SK-N-SH (cell line): ENCODE results near the gene KLC4. TPM values are rescaled to one million over a fixed set of nuclear protein-coding genes. Genes with fewer than 3 reads are reported as not detected.

ENCODE experiments used
- CTCF ChIA-PET: fragments of 300-600, 350-600 bp; formaldehyde crosslinking; extraction: SDS; loops from one replicate; lab custom pipeline; 2021; lab: Yijun Ruan, JAX
- POLR2A ChIA-PET: fragments of 350-600 bp; sonication (Branson Sonifier 250); formaldehyde crosslinking; extraction: SDS; loops from one replicate; lab custom pipeline; 2020; ENCODE audit warnings: antibody characterized with exemption, inconsistent platforms; lab: Yijun Ruan, JAX
- DNase-seq: peaks from one replicate; pipeline ENCODE4 v3.0.0; 2012
- H2AFZ ChIP-seq: fragments of 200-600 bp; sonication (generic); 2 replicates; pipeline ENCODE4 v1.8.1; 2016; ENCODE audit warnings: antibody characterized with exemption, mild to moderate bottlenecking, low read depth
- H3F3A ChIP-seq: fragments of 200-600 bp; sonication (generic); replicated peaks from 2 replicates; pipeline ENCODE3; 2016; ENCODE audit warnings: antibody characterized with exemption, mild to moderate bottlenecking; ENCODE audit not compliant: insufficient read depth
- H3K27ac ChIP-seq, 2 experiments: fragments of 200-500 bp in 1 of 2; fragments of 200-600 bp in 1 of 2; sonication (Bioruptor generic) in 1 of 2; sonication (generic), shearing (Covaris generic) in 1 of 2; 2 replicates each; pipeline versions ENCODE4 v1.5.1 to v1.6.1; 2014 to 2016; ENCODE audit warnings: low read depth in 2 of 2, inconsistent platforms in 1 of 2, low read length in 1 of 2, mild to moderate bottlenecking in 1 of 2, mixed read lengths in 1 of 2
- H3K27me3 ChIP-seq: fragments of 200-600 bp; sonication (generic), shearing (Covaris generic); 2 replicates; pipeline ENCODE4 v1.6.1; 2016; ENCODE audit warnings: mixed run types; ENCODE audit not compliant: insufficient read depth
- H3K36me3 ChIP-seq, 2 experiments: fragments of 200-500 bp in 1 of 2; fragments of 200-600 bp in 1 of 2; sonication (Bioruptor generic) in 1 of 2; sonication (generic) in 1 of 2; replicated peaks in 1 of 2; 2 replicates each; pipeline versions ENCODE3 to v1.5.1; 2014 to 2016; ENCODE audit warnings: low read length in 1 of 2, mild to moderate bottlenecking in 1 of 2; ENCODE audit not compliant: insufficient read depth in 2 of 2, control insufficient read depth in 1 of 2
- H3K4me1 ChIP-seq, 2 experiments: fragments of 200-500 bp in 1 of 2; fragments of 200-600 bp in 1 of 2; sonication (Bioruptor generic) in 1 of 2; sonication (generic), shearing (Covaris generic) in 1 of 2; 2 replicates each; pipeline versions ENCODE4 v1.5.1 to v1.6.1; 2014 to 2016; ENCODE audit warnings: low read depth in 1 of 2, low read length in 1 of 2, mixed run types in 1 of 2; ENCODE audit not compliant: insufficient read depth in 2 of 2, control insufficient read depth in 1 of 2
- H3K4me2 ChIP-seq: fragments of 200-600 bp; sonication (generic), shearing (Covaris generic); 2 replicates; pipeline ENCODE4 v1.6.1; 2017; ENCODE audit warnings: mixed run types
- H3K4me3 ChIP-seq, 2 experiments: fragments of 200-500 bp in 1 of 2; fragments of 200-600 bp in 1 of 2; sonication (Bioruptor generic) in 1 of 2; sonication (generic), shearing (Covaris generic) in 1 of 2; 2 replicates each; pipeline versions ENCODE4 v1.5.1 to v1.8.1; 2014 to 2016; ENCODE audit warnings: low read depth in 2 of 2, inconsistent platforms in 1 of 2, low read length in 1 of 2, mild to moderate bottlenecking in 1 of 2, mixed read lengths in 1 of 2, moderate library complexity in 1 of 2
- H3K79me2 ChIP-seq: fragments of 200-600 bp; sonication (generic); 2 replicates; pipeline ENCODE4 v1.8.1; 2017; ENCODE audit warnings: mild to moderate bottlenecking; ENCODE audit not compliant: insufficient read depth
- H3K9ac ChIP-seq: fragments of 200-600 bp; sonication (generic); 2 replicates; pipeline ENCODE4 v1.6.1; 2017; ENCODE audit warnings: mixed run types
- H3K9me2 ChIP-seq: fragments of 200-600 bp; sonication (generic); 2 replicates; pipeline ENCODE4 v1.6.1; 2017; ENCODE audit warnings: mixed run types
- H3K9me3 ChIP-seq: fragments of 200-600 bp; sonication (generic); 2 replicates; pipeline ENCODE4 v1.6.1; 2017; ENCODE audit warnings: mixed run types, mild to moderate bottlenecking, moderate library complexity
- H4K20me1 ChIP-seq: fragments of 200-600 bp; sonication (generic); 2 replicates; pipeline ENCODE4 v1.6.1; 2017; ENCODE audit warnings: mild to moderate bottlenecking, mixed run types; ENCODE audit not compliant: insufficient read depth
- CTCF ChIP-seq: fragments of 200-600 bp; sonication (generic); IDR thresholded peaks from 2 replicates; pipeline ENCODE4 v1.6.1; 2017; ENCODE audit warnings: antibody characterized with exemption, mild to moderate bottlenecking, moderate library complexity
- ELF1 ChIP-seq: IDR thresholded peaks from 2 replicates; pipeline ENCODE4 v1.4.0; 2012
- EZH2phosphoT487 ChIP-seq: fragments of 200-600 bp; sonication (generic); IDR thresholded peaks from 2 replicates; pipeline ENCODE4 v1.6.1; 2017; ENCODE audit warnings: low read depth, mixed run types, mild to moderate bottlenecking, antibody characterized with exemption, moderate library complexity, borderline replicate concordance
- FOSL2 ChIP-seq: IDR thresholded peaks from 2 replicates; pipeline ENCODE4 v1.4.0; 2012; ENCODE audit warnings: low read depth, mild to moderate bottlenecking, moderate library complexity, borderline replicate concordance
- FOXJ3 ChIP-seq: sonication (generic); formaldehyde crosslinking; IDR thresholded peaks from 2 replicates; pipeline ENCODE4 v1.5.1; 2020; ENCODE audit warnings: mild to moderate bottlenecking, missing genetic modification reagents
- JUND ChIP-seq: IDR thresholded peaks from 2 replicates; pipeline ENCODE4 v1.4.0; 2012
- MEF2A ChIP-seq: IDR thresholded peaks from 2 replicates; pipeline ENCODE4 v1.4.0; 2012; ENCODE audit warnings: low read depth, borderline replicate concordance
- NFIC ChIP-seq: IDR thresholded peaks from 2 replicates; pipeline ENCODE4 v1.4.0; 2012; ENCODE audit warnings: borderline replicate concordance
- NRF1 ChIP-seq: IDR thresholded peaks from 2 replicates; pipeline ENCODE4 v1.6.1; 2012; ENCODE audit warnings: low read depth, mild to moderate bottlenecking, low read length
- PBX3 ChIP-seq: IDR thresholded peaks from 2 replicates; pipeline ENCODE4; 2012
- RAD21 ChIP-seq: IDR thresholded peaks from 2 replicates; pipeline ENCODE4 v1.6.1; 2012; ENCODE audit warnings: mild to moderate bottlenecking, low read length
- RFX5 ChIP-seq: IDR thresholded peaks from 2 replicates; pipeline ENCODE4 v1.6.1; 2012; ENCODE audit warnings: mild to moderate bottlenecking, improper control_type of control experiment, low read length
- RXRA ChIP-seq: IDR thresholded peaks from 2 replicates; pipeline ENCODE4 v1.4.0; 2012; ENCODE audit warnings: low read depth, mild to moderate bottlenecking, borderline replicate concordance
- SIN3A ChIP-seq: IDR thresholded peaks from 2 replicates; pipeline ENCODE4 v1.6.1; 2012; ENCODE audit warnings: low read depth, mild to moderate bottlenecking, low read length, moderate library complexity, borderline replicate concordance
- SMC3 ChIP-seq: IDR thresholded peaks from 2 replicates; pipeline ENCODE4 v1.6.1; 2012; ENCODE audit warnings: low read depth, low read length, improper control_type of control experiment
- TCF12 ChIP-seq: IDR thresholded peaks from 2 replicates; pipeline ENCODE4 v1.4.0; 2012
- TEAD4 ChIP-seq: IDR thresholded peaks from 2 replicates; pipeline ENCODE4 v1.4.0; 2012; ENCODE audit warnings: mild to moderate bottlenecking, borderline replicate concordance; ENCODE audit not compliant: insufficient read depth
- USF1 ChIP-seq: IDR thresholded peaks from 2 replicates; pipeline ENCODE4 v1.4.0; 2012; ENCODE audit warnings: low read depth, borderline replicate concordance
- YY1 ChIP-seq: IDR thresholded peaks from 2 replicates; pipeline ENCODE4 v1.4.0; 2012; ENCODE audit warnings: low read depth, mild to moderate bottlenecking
- WGBS: methylation state at CpG from one replicate; pipeline ENCODE4 v1.1.6; 2017; ENCODE audit warnings: low lambda C conversion rate; 5-methylcytosine and 5-hydroxymethylcytosine counted together
- polyA plus RNA-seq, 3 experiments: library from polyadenylated mRNA; depleted of rRNA; stranded (reverse); fragments of >200 nt; gene quantifications; 2 replicates each; pipeline ENCODE4 v1.2.3, GENCODE V29; 2012

The KLC4 gene
- polyA plus RNA-seq, 1 of the 3 experiments (the other 2 are of a cell fraction) = 17.5 TPM

- H3K27me3 ChIP-seq = no peaks in the 10 kb centered on the region
- CTCF ChIA-PET = no interaction called here
- H3K9me2 ChIP-seq = no peaks in the 10 kb centered on the region
- WGBS = 94% methylated on average over 7 of the region's 9 CpGs
- H3K79me2 ChIP-seq = no peaks in the 10 kb centered on the region
- H3K36me3 ChIP-seq = peaks cover 24 to 62% of the 10 kb centered on the region in 2 experiments
- no peak overlapping the region for H3K4me3 ChIP-seq
- no peaks in the 10 kb centered on the region for H3K9me3 ChIP-seq
- H3K4me2 ChIP-seq = no peak overlapping the region
- no peak overlapping the region for H3K27ac ChIP-seq
- TF ChIP-seq EZH2phosphoT487 (no peak), SMC3 (no peak), PBX3 (no peak), NFIC (no peak), CTCF (no peak), YY1 (no peak), USF1 (no peak), RFX5 (no peak), FOXJ3 (CRISPR knock-in tag) (no peak), ELF1 (no peak), RXRA (no peak), JUND (no peak), MEF2A (no peak), TCF12 (no peak), RAD21 (no peak), SIN3A (no peak), TEAD4 (no peak), FOSL2 (no peak), NRF1 (no peak)
- no peak overlapping the region for H2AFZ ChIP-seq
- POLR2A ChIA-PET = interaction anchor here (1.3 kb wide), 1 partner anchor 15 kb away, joined by 4 read pairs; the partner anchor contains the start of gene CUL7
- H4K20me1 ChIP-seq = no peaks in the 10 kb centered on the region
- no peak for DNase-seq
- peaks cover 6% of the 10 kb centered on the region for H3F3A ChIP-seq
- no peak overlapping the region for H3K9ac ChIP-seq
- no peaks in the 10 kb centered on the region for H3K4me1 ChIP-seq
Measured at GRCh38 chr6:43038727-43039126, 20.7 kb upstream of the KLC4 start.
